ENCODE results near the gene FPR2.

DNA sequence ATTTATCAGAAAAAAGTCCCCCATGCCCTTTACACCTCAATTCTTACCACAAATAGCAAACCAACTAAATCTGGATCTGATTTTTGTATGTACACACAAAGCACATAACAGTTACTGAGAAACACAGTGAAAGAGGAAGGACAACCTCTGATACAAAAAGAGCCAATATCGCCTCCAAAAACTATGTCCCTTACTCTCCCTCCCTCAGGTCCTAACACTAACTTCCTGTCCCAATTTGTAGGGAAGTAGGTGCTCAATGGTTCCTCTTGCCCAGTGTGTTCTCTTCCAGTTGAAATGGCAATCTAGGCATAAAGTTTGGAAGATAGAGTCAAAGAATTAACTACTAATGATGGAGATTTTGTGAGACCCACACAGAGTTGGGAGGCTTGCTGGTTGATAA is 18.2 kb downstream of the FPR2 start:
- TF ChIP-seq, protein P1, sequence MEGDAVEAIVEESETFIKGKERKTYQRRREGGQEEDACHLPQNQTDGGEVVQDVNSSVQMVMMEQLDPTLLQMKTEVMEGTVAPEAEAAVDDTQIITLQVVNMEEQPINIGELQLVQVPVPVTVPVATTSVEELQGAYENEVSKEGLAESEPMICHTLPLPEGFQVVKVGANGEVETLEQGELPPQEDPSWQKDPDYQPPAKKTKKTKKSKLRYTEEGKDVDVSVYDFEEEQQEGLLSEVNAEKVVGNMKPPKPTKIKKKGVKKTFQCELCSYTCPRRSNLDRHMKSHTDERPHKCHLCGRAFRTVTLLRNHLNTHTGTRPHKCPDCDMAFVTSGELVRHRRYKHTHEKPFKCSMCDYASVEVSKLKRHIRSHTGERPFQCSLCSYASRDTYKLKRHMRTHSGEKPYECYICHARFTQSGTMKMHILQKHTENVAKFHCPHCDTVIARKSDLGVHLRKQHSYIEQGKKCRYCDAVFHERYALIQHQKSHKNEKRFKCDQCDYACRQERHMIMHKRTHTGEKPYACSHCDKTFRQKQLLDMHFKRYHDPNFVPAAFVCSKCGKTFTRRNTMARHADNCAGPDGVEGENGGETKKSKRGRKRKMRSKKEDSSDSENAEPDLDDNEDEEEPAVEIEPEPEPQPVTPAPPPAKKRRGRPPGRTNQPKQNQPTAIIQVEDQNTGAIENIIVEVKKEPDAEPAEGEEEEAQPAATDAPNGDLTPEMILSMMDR (conservative IDR thresholded peaks at IDR 0.05; ENCODE audit: low read depth in 2 of 2) = no peak
- TF ChIP-seq, protein P2, sequence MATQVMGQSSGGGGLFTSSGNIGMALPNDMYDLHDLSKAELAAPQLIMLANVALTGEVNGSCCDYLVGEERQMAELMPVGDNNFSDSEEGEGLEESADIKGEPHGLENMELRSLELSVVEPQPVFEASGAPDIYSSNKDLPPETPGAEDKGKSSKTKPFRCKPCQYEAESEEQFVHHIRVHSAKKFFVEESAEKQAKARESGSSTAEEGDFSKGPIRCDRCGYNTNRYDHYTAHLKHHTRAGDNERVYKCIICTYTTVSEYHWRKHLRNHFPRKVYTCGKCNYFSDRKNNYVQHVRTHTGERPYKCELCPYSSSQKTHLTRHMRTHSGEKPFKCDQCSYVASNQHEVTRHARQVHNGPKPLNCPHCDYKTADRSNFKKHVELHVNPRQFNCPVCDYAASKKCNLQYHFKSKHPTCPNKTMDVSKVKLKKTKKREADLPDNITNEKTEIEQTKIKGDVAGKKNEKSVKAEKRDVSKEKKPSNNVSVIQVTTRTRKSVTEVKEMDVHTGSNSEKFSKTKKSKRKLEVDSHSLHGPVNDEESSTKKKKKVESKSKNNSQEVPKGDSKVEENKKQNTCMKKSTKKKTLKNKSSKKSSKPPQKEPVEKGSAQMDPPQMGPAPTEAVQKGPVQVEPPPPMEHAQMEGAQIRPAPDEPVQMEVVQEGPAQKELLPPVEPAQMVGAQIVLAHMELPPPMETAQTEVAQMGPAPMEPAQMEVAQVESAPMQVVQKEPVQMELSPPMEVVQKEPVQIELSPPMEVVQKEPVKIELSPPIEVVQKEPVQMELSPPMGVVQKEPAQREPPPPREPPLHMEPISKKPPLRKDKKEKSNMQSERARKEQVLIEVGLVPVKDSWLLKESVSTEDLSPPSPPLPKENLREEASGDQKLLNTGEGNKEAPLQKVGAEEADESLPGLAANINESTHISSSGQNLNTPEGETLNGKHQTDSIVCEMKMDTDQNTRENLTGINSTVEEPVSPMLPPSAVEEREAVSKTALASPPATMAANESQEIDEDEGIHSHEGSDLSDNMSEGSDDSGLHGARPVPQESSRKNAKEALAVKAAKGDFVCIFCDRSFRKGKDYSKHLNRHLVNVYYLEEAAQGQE (IDR thresholded peaks at IDR 0.05; ENCODE audit: unreplicated experiment) = no peak
- no peak for TF ChIP-seq POLR2AphosphoS5 (IDR thresholded peaks at IDR 0.05; ENCODE audit: low read depth)
- no peak for TF ChIP-seq EZH2 (IDR thresholded peaks at IDR 0.05; ENCODE audit: low read depth, unreplicated experiment)
- TF ChIP-seq CREB1 (CRISPR knock-in tag; IDR thresholded peaks at IDR 0.05; ENCODE audit: low read depth) = no peak
- TF ChIP-seq ZNF462 (CRISPR knock-in tag; IDR thresholded peaks at IDR 0.05) = no peak
- no peak for TF ChIP-seq ZNF114 (CRISPR knock-in tag; IDR thresholded peaks at IDR 0.05)
- TF ChIP-seq EZH2phosphoT487 (IDR thresholded peaks at IDR 0.05; ENCODE audit: unreplicated experiment) = no peak
- TF ChIP-seq JUNB (IDR thresholded peaks at IDR 0.05; ENCODE audit: unreplicated experiment) = no peak
